GM18499 (cell line): ENCODE results near the gene CDCA3.
"Not testable (repeated sequence)": the region's sequence is repeated elsewhere in the genome, so short reads cannot be mapped to it uniquely, and the experiment has no call there.

Experiments used
- ATAC-seq: cut with Tn5 transposase; IDR thresholded peaks from one replicate; pipeline ENCODE4 v1.9.1; 2021; ENCODE audit warnings: moderate number of reproducible peaks; ENCODE audit not compliant: insufficient read depth, unreplicated experiment

CDCA3 gene

GRCh38 chr12:6851153-6851920, at the start of gene CDCA3:
TSS of gene CDCA3 (minus strand) at chr12:6851286. CDS start at chr12:6850952, 334 bp downstream.
- peak; percentile 50 for ATAC-seq

DNA sequence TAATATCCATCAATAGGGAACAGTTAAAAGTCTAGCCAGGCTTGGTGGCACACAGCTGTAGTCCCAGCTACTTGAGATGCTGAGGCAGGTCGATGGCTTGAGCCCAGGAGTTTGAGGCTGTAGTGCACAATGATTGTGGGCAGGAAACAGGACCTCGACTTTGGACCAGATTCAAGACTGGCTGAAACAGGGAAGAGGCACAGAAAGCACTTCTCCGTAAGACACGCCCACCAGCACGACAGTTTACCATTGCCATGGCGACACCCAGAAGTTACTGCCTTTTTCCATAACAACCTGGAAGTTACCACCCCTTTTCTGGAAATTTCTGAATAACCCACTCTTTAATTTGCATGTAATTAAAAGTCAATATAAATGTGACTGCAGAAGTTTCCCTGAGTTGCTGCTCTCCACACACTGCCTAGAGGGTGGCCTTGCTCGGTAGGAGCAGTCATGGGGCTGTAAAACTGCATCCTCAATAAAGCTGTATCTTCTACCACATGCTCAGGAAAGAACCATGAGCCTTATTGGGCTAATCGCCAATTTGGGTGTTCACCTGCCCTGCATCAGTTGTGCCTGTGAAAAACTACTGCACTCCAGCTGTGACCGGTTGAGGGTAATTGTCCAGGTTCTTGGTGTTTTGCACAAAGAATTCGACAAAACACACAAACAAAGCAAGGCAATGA, 48.9 kb upstream of the CDCA3 start:
- no peak for ATAC-seq

DNA sequence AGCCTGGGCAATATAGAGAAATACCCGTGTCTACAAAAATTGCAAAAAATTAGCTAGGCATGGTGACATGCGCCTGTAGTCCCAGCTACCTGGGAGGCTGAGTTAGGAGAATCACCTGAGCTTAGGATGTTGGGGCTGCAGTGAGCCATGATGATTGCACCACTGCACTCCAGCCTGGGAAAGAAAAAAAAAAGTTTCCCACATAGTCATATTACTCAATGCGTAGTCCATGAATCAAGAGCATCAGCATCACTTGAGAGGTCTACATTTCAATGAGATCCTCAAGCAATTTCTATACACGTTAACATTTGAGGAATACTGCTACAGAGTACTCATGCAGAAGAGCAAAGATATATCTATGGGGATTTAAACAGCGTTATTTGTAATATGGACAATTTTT, 48.3 kb upstream of the CDCA3 start:
- no peak for ATAC-seq

DNA sequence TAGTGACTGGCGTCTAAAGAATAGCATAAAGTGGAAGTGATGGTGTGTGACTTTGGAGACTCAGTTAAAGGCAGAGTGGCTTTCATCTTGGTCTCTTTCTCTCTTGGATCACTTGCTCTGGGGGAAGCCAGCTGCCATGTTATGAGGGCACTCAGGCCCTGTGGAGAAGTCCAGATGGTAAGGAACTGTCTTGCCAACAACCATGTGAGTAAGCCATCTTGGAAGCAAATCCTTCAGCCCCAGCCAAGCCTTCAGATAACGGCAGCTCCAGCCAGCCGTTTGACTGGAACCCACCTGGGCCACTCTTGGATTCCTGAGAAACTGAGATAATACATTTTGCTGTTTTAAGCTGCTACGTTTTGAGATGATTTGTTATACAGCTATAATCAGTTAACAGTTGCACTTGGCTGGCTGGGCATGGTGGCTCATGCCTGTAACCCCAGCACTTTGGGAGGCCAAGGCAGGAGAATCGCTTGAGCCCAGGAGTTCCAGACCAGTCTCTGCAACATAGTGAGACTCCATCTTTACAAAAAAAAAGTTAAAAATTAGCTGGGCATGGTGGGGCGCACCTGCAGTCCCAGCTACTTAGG, 45.9 kb upstream of the CDCA3 start:
- ATAC-seq: no peak

GRCh38 chr12:6894321-6894720, 43.2 kb upstream of the CDCA3 start:
- no peak for ATAC-seq

- not testable (repeated sequence) for ATAC-seq
Measured at GRCh38 chr12:6892683-6893082, 41.6 kb upstream of the CDCA3 start.

DNA sequence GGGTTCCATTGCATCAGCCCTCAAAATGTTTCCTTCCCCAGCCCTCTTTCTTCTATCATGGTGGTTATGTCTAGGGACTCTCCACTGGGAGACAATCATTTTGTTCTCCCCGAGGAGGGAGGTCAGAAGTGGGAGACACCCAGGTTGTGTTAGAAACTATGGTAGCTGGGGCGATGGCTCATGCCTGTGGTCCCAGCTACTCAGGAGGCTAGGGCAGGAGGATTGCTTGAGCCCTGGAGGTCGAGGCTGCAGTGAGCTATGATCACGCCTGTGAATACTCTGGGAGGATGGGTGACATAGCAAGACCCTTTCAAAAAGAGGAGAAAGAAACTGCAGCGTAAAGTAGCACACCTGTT, 40.5 kb upstream of the CDCA3 start:
- no peak for ATAC-seq

DNA sequence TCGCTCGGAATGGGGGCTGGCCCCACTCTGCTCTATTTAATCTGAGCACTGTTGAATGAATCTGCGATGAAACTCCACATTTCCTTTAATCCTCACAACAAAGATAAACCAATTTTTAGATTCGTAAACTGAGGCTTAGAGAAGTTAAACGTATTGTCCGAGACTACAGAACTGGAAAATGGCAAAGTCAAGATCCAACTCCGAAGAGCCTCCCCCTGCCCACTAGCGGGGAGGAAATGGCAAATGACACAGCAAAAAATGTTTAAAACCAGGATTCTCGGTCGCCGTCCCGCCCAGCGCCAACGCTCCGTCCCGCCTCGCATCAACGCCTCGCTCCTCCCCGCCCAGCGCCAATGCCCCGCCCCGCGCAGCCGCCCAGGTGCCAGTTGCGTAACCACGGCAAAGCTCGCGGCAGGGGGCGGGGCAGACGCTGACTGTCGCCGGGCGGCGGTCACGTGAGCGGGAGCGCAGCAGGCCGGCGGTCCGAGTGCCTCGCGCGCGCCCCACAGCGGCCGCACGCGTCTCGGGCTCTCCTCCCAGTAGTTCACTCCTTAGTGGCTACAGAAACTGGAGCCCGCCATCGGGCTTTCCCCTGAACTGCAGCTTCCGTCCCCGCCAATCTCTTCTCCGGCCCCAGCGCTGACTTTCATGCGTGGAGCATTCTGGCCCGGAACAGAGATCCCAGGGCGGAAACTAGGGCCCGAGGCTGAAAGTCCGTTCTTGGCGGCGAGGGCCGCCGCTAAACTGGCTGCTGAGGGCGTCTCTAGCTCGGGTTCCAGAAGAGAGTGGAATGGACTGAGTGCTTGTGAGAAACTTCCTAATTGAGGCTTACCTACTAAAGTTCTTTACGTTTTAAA, 39.9 kb upstream of the CDCA3 start:
- ATAC-seq: peak; percentile 80

DNA sequence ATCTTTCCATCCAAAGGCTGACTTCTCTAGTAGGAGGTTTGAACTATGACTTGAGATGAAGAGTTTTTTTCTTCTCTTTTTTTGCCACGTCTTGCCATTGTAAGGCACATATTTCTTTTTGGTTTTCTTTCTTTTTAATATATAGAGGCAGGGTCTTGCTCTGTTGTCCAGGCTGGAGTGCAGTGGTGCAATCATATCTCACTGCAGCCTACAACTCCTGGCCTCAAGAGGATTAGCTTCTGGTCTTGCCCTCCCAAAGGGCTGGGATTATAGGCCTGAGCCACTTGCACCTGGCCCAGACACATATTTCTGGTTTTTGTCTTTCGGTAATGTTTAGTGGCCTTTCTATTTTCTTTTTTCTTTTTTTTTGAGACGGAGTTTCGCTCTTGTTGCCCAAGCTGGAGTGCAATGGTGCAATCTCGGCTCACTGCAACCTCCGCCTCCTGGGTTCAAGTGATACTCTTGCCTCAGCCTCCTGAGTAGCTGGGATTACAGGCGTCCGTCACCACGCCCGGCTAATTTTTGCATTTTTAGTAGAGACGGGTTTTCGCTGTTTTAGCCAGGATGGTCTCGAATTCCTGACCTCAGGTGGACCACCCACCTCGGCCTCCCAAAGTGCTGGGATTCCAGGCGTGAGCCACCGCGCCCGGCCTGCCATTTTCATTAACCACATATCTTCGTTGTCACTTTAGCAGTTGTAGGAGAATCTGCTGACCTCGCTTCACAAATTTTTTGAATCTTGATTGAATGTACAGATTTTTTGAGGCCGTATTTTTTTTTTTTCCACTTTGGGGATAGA, 38.9 kb upstream of the CDCA3 start:
- ATAC-seq: not testable (repeated sequence)

GRCh38 chr12:6888794-6889193, 37.7 kb upstream of the CDCA3 start:
- not testable (repeated sequence) for ATAC-seq

- no peak for ATAC-seq
Measured at GRCh38 chr12:6888360-6888759, 37.3 kb upstream of the CDCA3 start.

DNA sequence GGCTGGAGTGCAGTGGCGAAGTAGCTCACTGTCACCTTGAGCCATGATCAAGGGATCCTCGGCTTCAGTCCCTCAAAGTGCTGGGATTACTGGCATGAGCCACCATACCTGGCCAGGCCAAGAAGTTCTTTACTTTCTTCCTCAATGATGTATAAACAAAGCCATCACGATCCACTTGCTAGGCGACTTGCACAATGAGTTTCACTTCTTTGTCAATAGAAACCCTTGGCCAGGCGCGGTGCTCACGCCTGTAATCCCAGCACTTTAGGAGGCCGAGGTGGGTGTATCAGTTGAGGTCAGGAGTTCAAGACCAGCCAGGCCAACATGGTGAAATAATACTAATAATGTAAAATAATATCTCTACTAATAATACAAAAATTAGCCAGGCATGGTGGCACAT, 36.4 kb upstream of the CDCA3 start:
- ATAC-seq: no peak

DNA sequence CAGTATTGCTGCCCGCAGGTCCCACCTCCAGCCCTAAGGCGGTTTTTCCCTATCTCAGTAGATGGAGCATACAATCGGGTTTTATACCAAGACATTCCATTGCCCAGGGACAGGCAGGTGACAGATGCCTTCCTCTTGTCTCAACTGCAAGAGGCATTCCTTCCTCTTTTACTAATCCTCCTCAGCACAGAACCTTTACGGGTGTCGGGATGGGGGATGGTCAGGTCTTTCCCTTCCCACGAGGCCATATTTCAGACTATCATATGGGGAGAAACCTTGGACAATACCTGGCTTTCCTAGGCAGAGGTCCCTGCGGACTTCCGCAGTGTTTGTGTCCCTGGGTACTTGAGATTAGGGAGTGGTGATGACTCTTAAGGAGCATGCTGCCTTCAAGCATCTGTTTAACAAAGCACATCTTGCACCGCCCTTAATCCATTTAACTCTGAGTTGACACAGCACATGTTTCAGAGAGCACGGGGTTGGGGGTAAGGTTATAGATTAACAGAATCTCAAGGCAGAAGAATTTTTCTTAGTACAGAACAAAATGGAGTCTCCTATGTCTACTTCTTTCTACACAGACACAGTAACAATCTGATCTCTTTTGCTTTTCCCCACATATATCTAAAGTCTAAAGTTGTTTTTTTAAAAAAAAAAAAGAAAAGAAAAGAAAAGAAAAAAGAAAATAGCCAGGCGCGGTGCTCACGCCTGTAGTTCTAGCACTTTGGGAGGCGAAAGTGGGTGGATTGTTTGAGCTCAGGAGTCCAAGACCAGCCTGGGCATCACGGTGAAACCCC, 35.3 kb upstream of the CDCA3 start:
- ATAC-seq: not testable (repeated sequence)

GRCh38 chr12:6884539-6884938, 33.5 kb upstream of the CDCA3 start:
- no peak for ATAC-seq

GRCh38 chr12:6883683-6884082, 32.6 kb upstream of the CDCA3 start:
- ATAC-seq: no peak

- ATAC-seq: no peak
Measured at GRCh38 chr12:6883252-6883651, 32.2 kb upstream of the CDCA3 start.

GRCh38 chr12:6879824-6880223, 28.7 kb upstream of the CDCA3 start:
- ATAC-seq: not testable (repeated sequence)

DNA sequence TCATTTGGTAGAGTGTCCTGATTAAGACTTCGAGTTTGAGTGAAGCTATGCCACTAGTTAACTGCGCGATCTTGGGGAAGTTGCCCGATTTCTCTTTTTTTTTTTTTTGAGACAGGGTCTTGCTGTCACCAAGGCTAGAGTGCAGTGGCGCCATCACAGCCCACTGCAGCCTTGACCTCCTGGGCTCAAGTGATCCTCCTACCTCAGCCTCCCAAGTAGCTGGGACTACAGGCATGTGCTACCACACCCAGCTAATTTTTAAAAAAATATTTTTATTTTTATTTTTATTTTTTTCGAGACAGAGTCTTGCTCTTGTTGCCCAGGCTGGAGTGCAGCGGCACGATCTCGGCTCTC, 22.9 kb upstream of the CDCA3 start:
- not testable (repeated sequence) for ATAC-seq
